Right lobe of liver (tissue), 4 donors: Measurements from ENCODE around the gene CDKAL1.

Source experiments
- CTCF ChIP-seq, 4 donors: fragments of 200-600 bp in 3 of 4; fragments of 450-650 bp in 1 of 4; IDR thresholded peaks; one replicate each; pipeline versions ENCODE4 v1.5.1 to v1.8.0; 2016 to 2022; ENCODE audit warnings: antibody characterized with exemption in 4 of 4, mild to moderate bottlenecking in 2 of 4
- POLR2A ChIP-seq: fragments of 450-650 bp; IDR thresholded peaks from one replicate; pipeline ENCODE4 v1.6.1; 2017; ENCODE audit warnings: antibody characterized with exemption, mild to moderate bottlenecking
- donor health status: DM: no; HTN: no; CAD: no.
- donor health status: DM: no; HTN: no; CAD: no.
- donor health status: DM: no; HTN: yes; CAD: no.

- TF ChIP-seq CTCF (IDR thresholded peaks at IDR 0.05) (no peak), POLR2A (no peak)
Observed at GRCh38 chr6:20900389-20901160, 366.3 kb downstream of the CDKAL1 start.
